GM12875 (cell line): ENCODE measurements around the gene CRYGA.
"Not testable (repeated sequence)": the region's sequence is repeated elsewhere in the genome, so short reads cannot be mapped to it uniquely, and the experiment has no call there.

ENCODE experiments used
- H3K4me3 ChIP-seq: one replicate; pipeline ENCODE4 v1.5.1; 2011; ENCODE audit warnings: low read depth, low read length, control low read depth
- CTCF ChIP-seq: IDR thresholded peaks from 2 replicates; pipeline ENCODE4 v1.5.1; 2011; ENCODE audit warnings: low read depth, mild to moderate bottlenecking, control low read depth, inconsistent platforms, low read length, moderate library complexity, borderline replicate concordance; ENCODE audit not compliant: insufficient read depth

CRYGA gene

GRCh38 chr2:208125251-208125650 lies 38.1 kb downstream of the CRYGA start:
- TF ChIP-seq CTCF, result no peak

GRCh38 chr2:208124013-208124715 lies 39.2 kb downstream of the CRYGA start, which contains the start of gene CRYGD:
Gene CRYGD (minus strand): TSS chr2:208124524. CDS start chr2:208124473, 51 bp downstream.
- not testable (repeated sequence) for H3K4me3 ChIP-seq

More at GRCh38 chr2:208125251-208125650, 38.1 kb downstream of the CRYGA start:
- no peak overlapping the region for H3K4me3 ChIP-seq

GRCh38 chr2:208122248-208122647 lies 41.1 kb downstream of the CRYGA start:
- H3K4me3 ChIP-seq, result no peak overlapping the region
- no peak for TF ChIP-seq CTCF

- no peak for TF ChIP-seq CTCF
- H3K4me3 ChIP-seq, result no peak overlapping the region
These were observed 44.5 kb downstream of the CRYGA start for GRCh38 chr2:208118918-208119317.

- not testable (repeated sequence) for H3K4me3 ChIP-seq
These were observed 46.0 kb downstream of the CRYGA start for GRCh38 chr2:208117390-208117789.

GRCh38 chr2:208112969-208113368 lies 50.4 kb downstream of the CRYGA start:
- H3K4me3 ChIP-seq, result no peak overlapping the region
- TF ChIP-seq CTCF, result no peak

- not testable (repeated sequence) for H3K4me3 ChIP-seq
These were observed 51.1 kb downstream of the CRYGA start for GRCh38 chr2:208112273-208112745.
